ENCODE results near the gene DHRSX.

DNA sequence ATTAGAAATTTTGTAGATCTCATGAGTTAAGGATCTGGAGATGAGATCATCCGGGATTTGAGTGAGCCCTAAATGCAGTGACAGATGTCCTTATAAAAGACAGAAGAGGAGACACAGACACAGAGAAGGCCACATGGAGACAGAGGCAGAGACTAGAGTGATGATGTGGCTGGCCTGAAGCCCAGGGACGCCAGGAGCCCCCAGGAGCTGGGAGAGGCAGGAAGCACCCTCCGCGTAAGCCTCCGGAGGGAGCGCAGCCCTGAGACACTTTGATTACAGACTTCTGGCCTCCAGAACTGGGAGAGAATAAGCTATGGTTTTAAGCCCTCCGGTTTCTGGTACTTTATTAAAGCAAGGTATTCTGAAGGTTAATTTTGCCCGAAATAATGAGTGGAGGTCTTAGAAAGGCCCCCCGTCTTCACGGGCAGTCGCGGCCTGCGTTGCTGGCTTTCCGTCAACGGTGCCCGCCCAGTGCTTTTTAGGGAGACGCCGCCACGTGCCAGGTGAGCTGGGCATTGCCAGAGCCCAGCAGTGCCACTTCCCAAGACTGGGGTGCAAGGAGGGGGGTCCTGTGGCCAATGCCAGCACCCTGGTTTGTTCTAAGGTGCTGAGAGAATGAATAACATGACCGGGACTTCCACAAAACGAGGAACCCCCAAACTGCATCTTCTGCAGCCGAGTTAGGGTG is 8.1 kb downstream of the DHRSX start:
- TF ChIP-seq CTCF (IDR thresholded peaks at IDR 0.05) (no peak), EZH2 (IDR thresholded peaks at IDR 0.05; ENCODE audit: borderline replicate concordance, insufficient read depth, low read depth, low read length, poor library complexity, severe bottlenecking) (no peak)
